Right lung (tissue), 10 donors: ENCODE results near the gene WDR13. TPM values are rescaled to one million over a fixed set of nuclear protein-coding genes. Genes with fewer than 3 reads are reported as not detected.
"Not testable (repeated sequence)": the region's sequence is repeated elsewhere in the genome, so short reads cannot be mapped to it uniquely, and the experiment has no call there.

Experiments
- DNase-seq, 2 donors: peaks; one replicate each; pipeline ENCODE4 v3.0.0-alpha.2; 2013
- long read RNA-seq, 8 donors: transcript quantifications; one replicate each; lab custom pipeline, GENCODE V29; 2026
- polyA plus RNA-seq, 5 donors: library from polyadenylated mRNA; unstranded; fragments of 120-200 nt; gene quantifications; one replicate each; pipeline versions ENCODE4 v1.2.1 to v1.2.3, GENCODE V29; 2013; ENCODE audit warnings: inconsistent platforms in 1 of 5, low replicate concordance in 1 of 5; ENCODE audit not compliant: insufficient read length in 5 of 5, insufficient read depth in 1 of 5

The WDR13 gene
- 100 to 1,000 TPM in 3 of 5 donors, 10 to 100 TPM in 2; 84.4 to 141 (median 104) TPM for polyA plus RNA-seq
- long read RNA-seq, donor 1, full-length matches to known transcripts: 22 of 38 reads
- long read RNA-seq, donor 1, partial matches to known transcripts: 16 of 38 reads
- long read RNA-seq, donor 1, other reads (novel, unspliced or antisense): 0 of 38 reads
- long read RNA-seq, donor 2, full-length matches to known transcripts: 9 of 9 reads
- long read RNA-seq, donor 2, partial matches to known transcripts: 0 of 9 reads
- long read RNA-seq, donor 2, other reads (novel, unspliced or antisense): 0 of 9 reads
- long read RNA-seq, donor 3, full-length matches to known transcripts: 11 of 11 reads
- long read RNA-seq, donor 3, partial matches to known transcripts: 0 of 11 reads
- long read RNA-seq, donor 3, other reads (novel, unspliced or antisense): 0 of 11 reads
- long read RNA-seq, donor 4, full-length matches to known transcripts: 14 of 14 reads
- long read RNA-seq, donor 4, partial matches to known transcripts: 0 of 14 reads
- long read RNA-seq, donor 4, other reads (novel, unspliced or antisense): 0 of 14 reads
- long read RNA-seq, donor 5, full-length matches to known transcripts: 16 of 16 reads
- long read RNA-seq, donor 5, partial matches to known transcripts: 0 of 16 reads
- long read RNA-seq, donor 5, other reads (novel, unspliced or antisense): 0 of 16 reads
- long read RNA-seq, donor 6, full-length matches to known transcripts: 26 of 26 reads
- long read RNA-seq, donor 6, partial matches to known transcripts: 0 of 26 reads
- long read RNA-seq, donor 6, other reads (novel, unspliced or antisense): 0 of 26 reads
- long read RNA-seq, donor 7, full-length matches to known transcripts: 23 of 23 reads
- long read RNA-seq, donor 7, partial matches to known transcripts: 0 of 23 reads
- long read RNA-seq, donor 7, other reads (novel, unspliced or antisense): 0 of 23 reads
- long read RNA-seq, donor 8, full-length matches to known transcripts: 6 of 6 reads
- long read RNA-seq, donor 8, partial matches to known transcripts: 0 of 6 reads
- long read RNA-seq, donor 8, other reads (novel, unspliced or antisense): 0 of 6 reads

DNA sequence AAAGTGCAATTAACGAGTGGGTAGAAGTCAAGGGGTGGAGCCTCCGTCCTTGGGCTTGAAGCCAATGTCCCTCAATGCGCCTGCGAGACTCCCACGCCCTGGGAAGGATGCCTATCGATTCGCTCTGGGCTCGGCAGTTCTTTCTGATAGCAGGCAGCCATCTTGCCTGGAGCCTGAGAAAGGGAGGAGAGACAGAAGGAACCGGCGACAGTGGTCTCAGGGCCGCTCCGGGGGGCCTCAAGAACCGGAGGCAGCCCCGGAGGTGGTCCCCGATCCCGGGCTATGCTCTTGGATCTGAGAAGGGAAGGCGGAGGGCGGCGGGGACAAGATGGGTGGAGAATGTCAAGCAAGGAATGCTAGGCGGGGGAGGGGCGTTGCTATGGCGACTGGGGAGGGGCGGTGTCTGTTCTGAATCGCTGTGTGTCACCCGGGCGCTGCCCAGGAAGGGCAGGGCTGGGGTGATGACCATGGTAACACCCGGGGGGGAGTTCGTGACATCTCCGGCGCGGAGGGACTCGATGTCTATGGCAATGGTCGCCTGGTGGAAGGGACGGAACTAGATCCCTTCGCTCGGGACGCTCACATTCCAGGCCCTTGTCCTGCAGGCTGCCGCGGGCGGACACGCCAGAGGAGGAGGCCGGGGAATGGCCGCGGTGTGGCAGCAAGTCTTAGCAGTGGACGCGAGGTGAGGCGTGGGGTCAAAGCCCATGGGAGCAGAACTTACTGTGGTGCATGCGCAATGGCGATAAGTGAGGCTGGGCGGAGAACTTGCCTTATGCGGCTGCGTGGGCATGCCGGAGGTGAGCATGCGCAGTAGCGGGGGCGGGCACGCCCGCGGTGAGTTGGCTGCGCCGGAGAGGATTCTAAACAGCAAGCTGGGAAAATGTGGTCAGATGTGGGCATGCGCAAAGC lies at the start of gene WDR13:
TSS of gene WDR13 (plus strand) at position 140 of the 912 bp plus-strand sequence. CDS start at position 645, 505 bp downstream.
- peak; percentile 89 to 90 for DNase-seq

DNA sequence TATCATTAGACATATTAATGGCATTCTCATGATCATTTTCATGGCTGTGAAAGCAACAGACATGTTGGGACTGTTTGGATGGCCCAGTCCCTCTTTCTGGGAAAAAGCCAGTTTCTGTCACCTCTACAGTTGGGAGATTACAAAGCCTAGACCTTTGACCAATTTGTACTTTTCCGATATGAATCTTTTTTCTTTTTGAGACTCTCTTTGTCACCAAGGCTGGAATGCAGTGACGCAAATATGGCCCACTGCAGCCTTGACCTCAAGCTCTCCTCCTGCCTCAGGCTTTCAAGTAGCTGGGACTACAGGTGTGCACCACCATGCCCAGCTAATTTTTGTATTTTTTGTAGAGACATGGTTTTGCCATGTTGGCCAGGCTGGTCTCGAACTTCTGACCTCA lies 48.4 kb upstream of the WDR13 start:
- DNase-seq: no peak

DNA sequence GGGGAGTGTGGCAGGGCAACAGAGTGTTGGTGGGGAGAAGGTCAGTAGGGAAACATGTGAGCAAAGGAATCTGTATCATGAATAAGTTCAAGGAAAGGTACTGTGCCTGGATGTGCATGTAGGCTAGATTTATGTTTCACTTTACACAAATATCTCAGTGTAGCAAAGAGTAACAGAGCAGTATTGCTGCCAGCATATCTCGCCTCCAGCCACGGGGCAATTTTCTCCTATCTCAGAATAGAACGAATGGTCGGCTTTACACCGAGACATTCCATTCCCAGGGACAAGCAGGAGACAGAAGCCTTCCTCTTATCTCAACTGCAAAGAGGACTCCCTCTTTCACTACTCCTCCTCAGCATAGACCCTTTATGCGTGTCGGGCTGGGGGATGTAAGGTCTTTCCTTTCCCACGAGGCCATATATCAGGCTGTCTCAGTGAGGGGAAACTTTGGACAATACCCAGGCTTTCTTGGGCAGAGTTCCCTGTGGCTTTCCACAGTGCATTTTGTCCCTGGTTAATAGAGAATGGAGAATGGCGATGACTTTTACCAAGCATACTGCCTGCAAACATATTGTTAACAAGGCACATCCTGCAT lies 41.5 kb upstream of the WDR13 start:
- not testable (repeated sequence) for DNase-seq

DNA sequence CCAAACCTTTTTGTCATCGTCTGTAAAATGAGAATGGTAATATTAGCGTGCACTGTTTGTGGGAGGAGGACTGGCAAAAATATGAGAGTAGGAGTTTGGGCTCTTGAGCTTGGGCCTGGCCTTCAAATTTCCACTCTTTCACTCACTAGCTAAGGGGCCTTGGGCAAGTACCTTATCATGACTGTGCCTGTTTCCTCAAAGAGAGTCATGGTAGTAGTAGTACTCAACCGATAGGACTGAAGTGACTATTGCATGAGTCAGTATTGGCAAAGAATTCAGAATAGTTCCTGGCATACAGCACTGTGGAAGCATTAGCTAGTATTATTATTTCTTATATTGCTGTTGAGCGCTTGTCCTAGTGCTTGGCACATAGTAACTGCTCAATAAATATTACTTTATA lies 39.0 kb upstream of the WDR13 start:
- DNase-seq: no peak

- no peak for DNase-seq
Observed at GRCh38 chrX:48559636-48560035, 37.7 kb upstream of the WDR13 start.

- DNase-seq: no peak
Observed at GRCh38 chrX:48560056-48560455, 37.2 kb upstream of the WDR13 start.

GRCh38 chrX:48560681-48561080 lies 36.6 kb upstream of the WDR13 start:
- DNase-seq: no peak

- DNase-seq: no peak
Observed at GRCh38 chrX:48569958-48570357, 27.3 kb upstream of the WDR13 start.

GRCh38 chrX:48573690-48574269 lies 23.5 kb upstream of the WDR13 start:
- DNase-seq: peak in 1 of 2 donors; percentile 28

- DNase-seq: peak; percentile 89 to 91
Observed at GRCh38 chrX:48574270-48575266, 22.7 kb upstream of the WDR13 start, which contains the start of gene RBM3. Gene RBM3, plus strand, starts transcription at chrX:48574484. Its CDS starts 697 bp downstream, at chrX:48575181.

DNA sequence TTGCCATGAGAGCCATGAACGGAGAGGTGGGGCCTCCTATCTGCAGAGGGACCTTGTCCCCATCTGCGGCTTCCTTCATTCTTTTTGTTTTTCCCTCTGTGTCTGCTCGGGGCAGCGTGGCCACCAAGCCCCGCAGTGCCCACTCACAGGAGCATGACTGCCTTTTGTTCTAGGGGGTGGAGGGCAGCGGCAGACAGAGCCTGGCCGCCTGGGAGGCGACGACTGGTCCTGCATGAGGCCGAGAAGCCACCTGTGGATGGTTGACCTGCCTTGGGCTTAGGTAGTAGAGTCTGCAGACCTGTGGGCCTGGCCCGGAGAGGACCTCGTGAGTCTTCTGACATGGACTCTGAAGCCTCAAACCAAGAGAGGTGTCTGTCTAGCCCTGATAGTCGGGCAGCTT lies 21.6 kb upstream of the WDR13 start:
- no peak for DNase-seq

GRCh38 chrX:48576108-48576507 lies 21.2 kb upstream of the WDR13 start:
- DNase-seq: no peak

DNA sequence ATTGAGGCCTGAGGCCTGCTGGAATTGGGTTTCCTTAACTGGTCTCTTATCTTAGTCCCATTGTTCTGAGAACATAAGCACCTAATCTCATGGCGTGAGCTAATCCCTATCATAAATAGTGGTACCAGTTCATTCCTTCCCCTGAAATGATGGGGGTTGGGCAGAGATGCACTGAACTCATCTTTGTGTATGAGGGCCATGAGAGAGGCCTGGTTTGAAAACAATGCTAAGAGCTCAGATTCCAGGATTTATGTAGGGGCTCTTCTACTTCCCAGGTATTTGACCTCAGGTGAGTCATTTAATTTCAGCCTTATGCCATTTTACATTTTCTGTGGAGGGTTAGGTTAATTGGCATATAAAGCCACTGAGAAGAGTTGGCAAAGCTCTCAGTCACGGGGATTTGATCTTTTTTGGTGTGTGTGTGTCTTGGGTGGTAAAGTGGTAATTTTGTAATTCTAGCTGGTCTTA lies 18.6 kb upstream of the WDR13 start:
- no peak for DNase-seq

- DNase-seq: no peak
Observed at GRCh38 chrX:48579259-48579658, 18.0 kb upstream of the WDR13 start.

- DNase-seq: no peak
Observed at GRCh38 chrX:48580662-48581061, 16.6 kb upstream of the WDR13 start.

DNA sequence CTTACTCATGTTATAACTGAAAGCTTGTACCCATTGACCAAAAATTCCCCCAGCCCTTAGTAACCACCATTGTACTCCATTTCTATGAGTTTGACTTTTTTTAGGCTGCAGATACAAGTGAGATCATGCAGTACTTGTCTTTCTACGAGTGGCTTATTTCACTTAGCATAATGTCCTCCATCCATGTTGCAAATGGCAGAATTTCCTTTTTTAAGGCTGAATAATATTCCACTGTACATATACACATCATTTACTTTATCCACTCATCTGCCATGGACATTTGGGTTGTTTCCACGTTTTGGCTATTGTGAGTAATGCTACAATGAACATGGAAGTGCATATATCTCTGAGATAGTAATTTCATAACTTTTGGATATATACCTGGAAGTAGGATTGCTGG lies 12.6 kb upstream of the WDR13 start:
- no peak for DNase-seq

GRCh38 chrX:48589482-48590162 lies 7.7 kb upstream of the WDR13 start:
- no peak for DNase-seq
